Liver (tissue), 9 donors: Measurements from ENCODE around the gene ZNF593. TPM values are rescaled to one million over a fixed set of nuclear protein-coding genes. Genes with fewer than 3 reads are reported as not detected.

ENCODE experiments used
- DNase-seq: peaks from one replicate; pipeline ENCODE4 v3.0.0-alpha.2; 2017; ENCODE audit warnings: low spot score
- H3K27ac ChIP-seq, 2 donors: one replicate each; pipeline ENCODE4 v1.7.0; 2013; ENCODE audit warnings: inconsistent platforms in 2 of 2, low read length in 2 of 2, control low read depth in 1 of 2, low read depth in 1 of 2, mild to moderate bottlenecking in 1 of 2
- H3K27me3 ChIP-seq, 4 donors: one replicate each; pipeline versions ENCODE4 v1.6.1 to v1.7.0; 2013; ENCODE audit warnings: low read length in 3 of 4, inconsistent platforms in 1 of 4, mild to moderate bottlenecking in 1 of 4, moderate library complexity in 1 of 4; ENCODE audit not compliant: control insufficient read depth in 4 of 4, insufficient read depth in 4 of 4
- H3K36me3 ChIP-seq, 4 donors: one replicate each; pipeline versions ENCODE4 v1.6.1 to v1.7.0; 2013; ENCODE audit warnings: low read length in 3 of 4, mild to moderate bottlenecking in 3 of 4, low read depth in 1 of 4, moderate library complexity in 1 of 4; ENCODE audit not compliant: control insufficient read depth in 4 of 4, insufficient read depth in 3 of 4
- H3K4me1 ChIP-seq, 4 donors: one replicate each; pipeline versions ENCODE4 v1.6.1 to v1.7.0; 2013; ENCODE audit warnings: low read length in 3 of 4, mild to moderate bottlenecking in 3 of 4, moderate library complexity in 1 of 4; ENCODE audit not compliant: control insufficient read depth in 4 of 4, insufficient read depth in 4 of 4
- H3K4me3 ChIP-seq, 3 donors: one replicate each; pipeline versions ENCODE4 v1.6.1 to v1.7.0; 2013; ENCODE audit warnings: low read length in 3 of 3, control low read depth in 1 of 3, low read depth in 1 of 3, mild to moderate bottlenecking in 1 of 3
- H3K9ac ChIP-seq, 2 donors: one replicate each; pipeline ENCODE4 v1.7.0; 2013; ENCODE audit warnings: low read length in 2 of 2, mild to moderate bottlenecking in 2 of 2, moderate library complexity in 2 of 2, control low read depth in 1 of 2, low read depth in 1 of 2
- H3K9me3 ChIP-seq, 4 donors: one replicate each; pipeline versions ENCODE4 v1.6.1 to v1.7.0; 2013; ENCODE audit warnings: low read length in 3 of 4; ENCODE audit not compliant: control insufficient read depth in 4 of 4
- CTCF ChIP-seq: fragments of 150-350 bp; IDR thresholded peaks from 2 replicates; pipeline ENCODE4 v1.5.1; 2017; ENCODE audit warnings: improper control_type of control experiment, low read depth, low read length; ENCODE audit not compliant: missing input control
- EGR1 ChIP-seq, 2 donors: IDR thresholded peaks; 2 replicates each; pipeline ENCODE4 v1.6.1; 2016 to 2018; ENCODE audit warnings: antibody characterized with exemption in 2 of 2, low read depth in 2 of 2
- FOXA1 ChIP-seq: IDR thresholded peaks from 2 replicates; pipeline ENCODE4 v1.6.1; 2016; ENCODE audit warnings: antibody characterized with exemption
- FOXA2 ChIP-seq: IDR thresholded peaks from 2 replicates; pipeline ENCODE4 v1.6.1; 2016; ENCODE audit warnings: antibody characterized with exemption
- GABPA ChIP-seq, 2 donors: IDR thresholded peaks in 1 of 2; conservative IDR thresholded peaks in 1 of 2; 2 replicates each; pipeline ENCODE4 v1.6.1; 2016; ENCODE audit warnings: antibody characterized with exemption in 2 of 2, mild to moderate bottlenecking in 1 of 2, moderate library complexity in 1 of 2
- HNF4A ChIP-seq, 2 donors: conservative IDR thresholded peaks; 2 replicates each; pipeline ENCODE4 v1.6.1; 2016; ENCODE audit warnings: antibody characterized with exemption in 2 of 2, mild to moderate bottlenecking in 2 of 2
- HNF4G ChIP-seq: IDR thresholded peaks from 2 replicates; pipeline ENCODE4 v1.6.1; 2016; ENCODE audit warnings: antibody characterized with exemption
- JUND ChIP-seq, 2 donors: IDR thresholded peaks; 2 replicates each; pipeline ENCODE4 v1.6.1; 2016; ENCODE audit warnings: antibody characterized with exemption in 2 of 2
- MAX ChIP-seq: IDR thresholded peaks from 2 replicates; pipeline ENCODE4 v1.6.1; 2016; ENCODE audit warnings: antibody characterized with exemption
- NR2F2 ChIP-seq: IDR thresholded peaks from 2 replicates; pipeline ENCODE4 v1.6.1; 2016; ENCODE audit warnings: antibody characterized with exemption
- RAD21 ChIP-seq, 2 donors: IDR thresholded peaks; 2 replicates each; pipeline ENCODE4 v1.6.1; 2016; ENCODE audit warnings: antibody characterized with exemption in 2 of 2, mild to moderate bottlenecking in 2 of 2
- REST ChIP-seq: IDR thresholded peaks from 2 replicates; pipeline ENCODE4 v1.6.1; 2016; ENCODE audit warnings: antibody characterized with exemption, mild to moderate bottlenecking
- RXRA ChIP-seq, 2 donors: IDR thresholded peaks; 2 replicates each; pipeline ENCODE4 v1.6.1; 2017 to 2018; ENCODE audit warnings: antibody characterized with exemption in 2 of 2, mild to moderate bottlenecking in 1 of 2
- SP1 ChIP-seq: IDR thresholded peaks from 2 replicates; pipeline ENCODE4 v1.6.1; 2018; ENCODE audit warnings: antibody characterized with exemption, mild to moderate bottlenecking
- TAF1 ChIP-seq: conservative IDR thresholded peaks from 2 replicates; pipeline ENCODE4 v1.6.1; 2016; ENCODE audit warnings: antibody characterized with exemption, mild to moderate bottlenecking
- YY1 ChIP-seq: IDR thresholded peaks from 2 replicates; pipeline ENCODE4 v1.6.1; 2016; ENCODE audit warnings: antibody characterized with exemption, mild to moderate bottlenecking
- ZBTB33 ChIP-seq: IDR thresholded peaks from 2 replicates; pipeline ENCODE4 v1.6.1; 2016; ENCODE audit warnings: antibody characterized with exemption
- WGBS: extraction: QIAGEN DNeasy Blood & Tissue Kit; methylation state at CpG from one replicate; pipeline ENCODE4 v1.1.7; 2013; 5-methylcytosine and 5-hydroxymethylcytosine counted together
- polyA plus RNA-seq, 2 donors: library from polyadenylated mRNA; stranded (reverse) in 1 of 2; unstranded in 1 of 2; fragments of 200-250 nt in 1 of 2; fragments of >200 nt in 1 of 2; fragmentation: Nextera tagmentation in 1 of 2; extraction: Ambion mirVana in 1 of 2; gene quantifications; one replicate each; pipeline versions ENCODE4 v1.2.1 to v1.2.3, GENCODE V29; 2013 to 2015
- total RNA-seq, 2 donors: library from RNA; depleted of rRNA; stranded (reverse); fragments of >200 nt; gene quantifications; one replicate each; pipeline ENCODE4 v1.2.3, GENCODE V29; 2014
- TF ChIP-seq, protein P1 (sequence below): IDR thresholded peaks from 2 replicates; pipeline ENCODE4 v1.6.1; 2016; ENCODE audit warnings: antibody characterized with exemption
- donor health status: healthy.
- donor health status: healthy.
- donor health status: healthy.
- donor health status: healthy.
- donor health status: healthy.

Gene ZNF593
- total and polyA plus RNA-seq, 4 donors, result 5.7 to 81.4 (median 30.2) TPM

DNA sequence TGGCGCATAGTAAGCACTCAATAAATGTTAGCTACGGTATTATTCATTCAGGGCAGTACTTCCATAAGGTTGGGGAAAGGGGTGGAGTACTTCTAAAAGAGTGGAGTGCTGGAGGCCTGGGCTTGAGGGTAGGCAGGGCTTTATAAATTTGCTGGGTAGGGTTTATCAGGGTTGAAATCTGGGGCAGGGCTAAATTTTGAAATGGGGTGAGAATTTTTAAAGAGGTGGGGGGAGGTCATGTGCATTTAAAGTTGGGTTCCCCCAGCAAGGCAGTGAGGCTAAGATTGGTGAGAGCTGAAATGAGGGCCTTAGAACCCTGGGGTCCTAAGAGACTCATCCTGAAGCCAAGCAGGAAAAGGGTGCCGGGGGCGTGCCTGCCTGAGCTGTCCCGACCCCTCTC is 30.7 kb downstream of the ZNF593 start:
- H3K4me3 ChIP-seq, result no peak overlapping the region
- DNase-seq, result no peak
- H3K36me3 ChIP-seq, result no peaks in the 10 kb centered on the region
- no peaks in the 10 kb centered on the region for H3K9me3 ChIP-seq
- no peaks in the 10 kb centered on the region for H3K4me1 ChIP-seq
- H3K9ac ChIP-seq, result no peak overlapping the region
- 91% methylated on average over 5 of the region's 5 CpGs for WGBS
- no peaks in the 10 kb centered on the region for H3K27me3 ChIP-seq
- TF ChIP-seq RXRA (IDR thresholded peaks at IDR 0.05) (no peak), NR2F2 (no peak), EGR1 (IDR thresholded peaks at IDR 0.05; ENCODE audit: low read depth in 2 of 2) (no peak), CTCF (no peak), JUND (IDR thresholded peaks at IDR 0.05) (no peak), FOXA1 (no peak), TAF1 (no peak), FOXA2 (no peak), SP1 (no peak), MAX (no peak), HNF4A (conservative IDR thresholded peaks at IDR 0.05) (no peak), GABPA (IDR thresholded peaks at IDR 0.05 in 1 of 2, conservative IDR thresholded peaks at IDR 0.05 in 1 of 2) (no peak), HNF4G (no peak), ZBTB33 (no peak)
- TF ChIP-seq, protein P1, sequence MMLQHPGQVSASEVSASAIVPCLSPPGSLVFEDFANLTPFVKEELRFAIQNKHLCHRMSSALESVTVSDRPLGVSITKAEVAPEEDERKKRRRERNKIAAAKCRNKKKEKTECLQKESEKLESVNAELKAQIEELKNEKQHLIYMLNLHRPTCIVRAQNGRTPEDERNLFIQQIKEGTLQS, result no peak
- H3K27ac ChIP-seq, result no peak overlapping the region

DNA sequence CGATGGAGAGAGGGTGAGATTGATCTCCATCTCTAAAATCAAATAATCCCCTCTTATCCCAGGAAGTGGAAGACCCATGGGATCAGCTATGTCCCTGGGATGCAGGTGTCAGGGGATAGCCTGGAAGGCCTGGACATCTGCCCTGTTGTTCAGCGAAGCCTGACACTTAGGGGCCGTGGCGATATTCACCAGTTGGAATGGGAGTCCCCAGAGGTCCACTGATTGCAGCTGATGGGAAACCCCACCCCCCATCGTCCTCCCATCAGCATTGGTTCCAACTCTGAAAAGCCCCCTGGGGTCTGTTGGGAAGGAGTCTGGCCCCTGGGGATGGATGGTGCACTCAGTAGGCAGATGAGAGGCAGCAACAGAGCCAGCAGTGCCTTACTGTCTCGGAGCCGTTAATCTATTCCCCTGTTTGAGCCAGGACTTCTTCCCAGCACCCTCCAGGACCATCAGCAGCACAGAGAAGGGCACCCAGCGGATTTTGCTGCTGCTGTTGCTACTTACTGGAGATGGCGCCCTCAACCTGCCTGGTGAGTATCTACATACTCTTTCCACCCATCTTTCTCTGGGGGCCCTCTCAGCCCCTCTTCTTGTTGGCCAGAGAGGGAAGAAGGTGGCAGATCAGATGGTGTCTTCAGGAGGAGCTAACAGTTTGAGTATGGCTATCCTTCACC is 34.1 kb downstream of the ZNF593 start:
- no peak overlapping the region for H3K27ac ChIP-seq
- no peak for TF ChIP-seq REST
- no peak for TF ChIP-seq NR2F2
- no peak for TF ChIP-seq JUND (IDR thresholded peaks at IDR 0.05)
- TF ChIP-seq RXRA (IDR thresholded peaks at IDR 0.05), result no peak
- TF ChIP-seq RAD21 (IDR thresholded peaks at IDR 0.05), result no peak
- no peak for TF ChIP-seq SP1
- no peak for TF ChIP-seq CTCF
- no peak for TF ChIP-seq ZBTB33
- TF ChIP-seq TAF1, result no peak
- TF ChIP-seq YY1, result no peak
- no peak for TF ChIP-seq HNF4A (conservative IDR thresholded peaks at IDR 0.05)
- TF ChIP-seq FOXA2, result no peak
- no peak overlapping the region for H3K9ac ChIP-seq
- WGBS, result 71% methylated on average over 9 of the region's 9 CpGs
- H3K27me3 ChIP-seq, result no peaks in the 10 kb centered on the region
- no peaks in the 10 kb centered on the region for H3K9me3 ChIP-seq
- no peak overlapping the region for H3K4me3 ChIP-seq
- no peak for DNase-seq
- H3K4me1 ChIP-seq, result no peaks in the 10 kb centered on the region
- H3K36me3 ChIP-seq, result no peaks in the 10 kb centered on the region
